Muscle layer of duodenum (tissue), 2 donors: ENCODE data around the gene VASH1.

Experiments used
- H3K27ac ChIP-seq: one replicate; pipeline ENCODE4 v1.7.0; 2013; ENCODE audit warnings: mild to moderate bottlenecking, low read length
- H3K27me3 ChIP-seq: one replicate; pipeline ENCODE4 v1.7.0; 2013; ENCODE audit warnings: low read depth, mild to moderate bottlenecking, control low read depth, low read length
- H3K36me3 ChIP-seq, 2 donors: one replicate each; pipeline ENCODE4 v1.7.0; 2013; ENCODE audit warnings: low read length in 2 of 2, control low read depth in 1 of 2, mild to moderate bottlenecking in 1 of 2; ENCODE audit not compliant: insufficient read depth in 2 of 2, control insufficient read depth in 1 of 2
- H3K4me1 ChIP-seq, 2 donors: one replicate each; pipeline ENCODE4 v1.7.0; 2013; ENCODE audit warnings: low read length in 2 of 2, mild to moderate bottlenecking in 2 of 2, control low read depth in 1 of 2, moderate library complexity in 1 of 2; ENCODE audit not compliant: insufficient read depth in 2 of 2, control insufficient read depth in 1 of 2
- H3K4me3 ChIP-seq, 2 donors: one replicate each; pipeline ENCODE4 v1.7.0; 2013; ENCODE audit warnings: low read length in 2 of 2, low read depth in 1 of 2, mild to moderate bottlenecking in 1 of 2
- H3K9me3 ChIP-seq, 2 donors: one replicate each; pipeline ENCODE4 v1.7.0; 2013; ENCODE audit warnings: low read length in 2 of 2, control low read depth in 1 of 2, mild to moderate bottlenecking in 1 of 2; ENCODE audit not compliant: control insufficient read depth in 1 of 2
- donor health status: healthy.

The VASH1 gene

GRCh38 chr14:76781648-76782051, 20.4 kb downstream of the VASH1 start:
- Histone ChIP-seq H3K27ac (no peak overlapping the region), H3K36me3 (peaks cover under 1 to 30% of the 10 kb centered on the region in 2 donors), H3K9me3 (no peaks in the 10 kb centered on the region), H3K4me1 (peaks cover 7 to 14% of the 10 kb centered on the region in 2 donors), H3K4me3 (no peak overlapping the region), H3K27me3 (no peaks in the 10 kb centered on the region)

DNA sequence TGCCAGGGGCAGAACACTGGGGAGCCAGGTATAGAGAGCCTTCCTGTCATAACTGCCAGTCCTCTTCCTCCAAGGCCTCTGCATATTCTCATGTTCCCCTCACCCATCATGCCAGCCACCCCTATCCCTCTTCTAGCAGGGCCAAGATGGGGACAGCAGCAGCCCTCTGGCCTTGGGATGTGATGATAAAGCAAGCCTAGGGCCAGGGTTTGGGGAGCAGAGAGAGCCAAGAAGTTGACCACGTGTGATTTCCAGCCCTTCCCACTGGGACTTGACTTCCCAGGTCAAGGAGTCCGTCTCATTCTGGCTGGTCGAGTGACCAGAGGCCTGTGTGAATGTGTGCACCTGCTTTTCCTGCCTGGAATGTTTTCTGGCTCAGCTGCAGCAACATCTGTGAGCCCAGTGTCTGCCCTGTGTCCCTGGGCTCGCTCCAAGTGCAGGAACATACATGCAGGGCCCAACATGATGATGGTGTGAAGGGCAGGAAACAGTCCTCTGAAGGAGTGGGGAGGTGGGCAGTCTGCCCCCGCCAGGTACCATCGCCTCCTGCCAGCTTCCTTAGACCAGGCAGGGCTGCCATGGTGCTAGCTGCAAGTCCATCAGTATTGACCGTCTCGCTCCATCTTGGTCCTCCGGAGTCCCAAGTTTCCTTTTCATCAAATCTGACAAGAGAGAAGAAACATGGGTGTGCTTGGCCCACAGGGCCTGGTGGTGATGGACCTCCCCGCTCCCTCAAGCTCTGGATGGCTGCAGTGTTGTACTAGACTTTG, 21.0 kb downstream of the VASH1 start:
- H3K27me3 ChIP-seq: no peaks in the 10 kb centered on the region
- H3K36me3 ChIP-seq: peaks cover 7 to 33% of the 10 kb centered on the region in 2 donors
- H3K4me1 ChIP-seq: peaks cover 7 to 14% of the 10 kb centered on the region in 2 donors
- H3K9me3 ChIP-seq: no peaks in the 10 kb centered on the region
- no peak overlapping the region for H3K4me3 ChIP-seq
- no peak overlapping the region for H3K27ac ChIP-seq

DNA sequence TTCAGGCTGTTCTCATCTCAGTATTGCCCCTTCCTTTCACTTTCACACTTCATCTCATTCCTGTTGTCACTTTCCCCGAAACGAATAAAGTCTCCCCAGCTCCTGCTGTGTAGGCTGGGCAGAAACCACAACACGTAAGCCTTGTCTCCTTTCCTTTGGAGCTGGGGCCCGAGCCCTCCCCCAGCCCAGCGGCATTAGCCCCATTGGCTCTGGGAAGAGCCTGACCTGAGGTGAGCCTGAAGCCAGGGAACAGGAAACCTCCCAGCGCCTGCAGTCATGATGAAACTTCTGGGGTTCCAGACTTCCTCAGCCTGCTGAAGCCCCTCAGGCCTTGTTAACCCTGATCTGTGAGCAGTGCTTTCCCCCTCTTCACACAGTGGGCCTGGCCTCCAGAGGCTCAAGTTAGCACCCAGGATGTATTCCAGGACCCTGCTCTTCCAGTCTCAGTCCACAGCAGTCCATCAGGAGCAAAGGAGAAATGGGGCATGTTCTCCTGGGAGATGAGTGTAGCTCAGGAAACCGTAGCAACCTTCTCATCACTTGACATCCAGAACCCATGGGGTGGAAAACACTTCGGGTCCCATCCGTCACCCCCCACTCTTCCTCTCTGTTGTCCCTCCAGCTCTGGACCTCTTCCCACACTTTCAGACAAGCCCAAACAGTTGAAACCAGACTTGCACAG, 21.8 kb downstream of the VASH1 start:
- Histone ChIP-seq H3K36me3 (peaks cover 14 to 40% of the 10 kb centered on the region in 2 donors), H3K27ac (no peak overlapping the region)

DNA sequence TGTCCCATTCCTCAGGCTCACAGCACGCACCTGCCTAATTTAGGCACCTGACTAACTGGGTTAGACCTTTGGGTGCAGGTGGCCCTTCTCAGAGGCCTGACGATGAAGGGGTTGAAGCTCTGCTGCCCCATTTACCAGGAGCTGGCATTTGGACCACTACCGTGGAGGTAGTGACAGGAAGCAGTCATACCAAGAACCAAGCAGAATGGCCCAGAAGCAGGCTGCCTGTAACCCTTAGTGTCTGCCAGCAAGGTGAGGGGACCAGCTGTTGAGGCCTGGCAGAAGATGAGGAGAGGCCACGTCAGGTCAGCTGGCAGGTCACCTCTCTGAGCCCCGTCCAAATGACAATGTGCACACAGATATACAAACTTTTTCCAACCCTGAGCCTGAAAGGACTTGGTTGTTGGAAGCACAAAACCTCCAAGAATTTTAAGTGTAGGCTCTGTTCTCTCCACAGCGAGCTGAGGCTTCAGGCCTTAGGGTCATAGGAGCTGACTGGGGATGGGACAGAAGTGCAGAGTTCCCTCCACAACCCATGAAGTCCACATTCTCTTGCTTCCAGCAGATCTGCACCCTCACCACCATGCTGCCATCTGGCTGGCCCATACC, 23.1 kb downstream of the VASH1 start:
- peaks cover 27 to 48% of the 10 kb centered on the region in 2 donors for H3K36me3 ChIP-seq
- no peak overlapping the region for H3K27ac ChIP-seq
- H3K4me1 ChIP-seq: peaks cover 7 to 14% of the 10 kb centered on the region in 2 donors
- no peaks in the 10 kb centered on the region for H3K9me3 ChIP-seq
- no peaks in the 10 kb centered on the region for H3K27me3 ChIP-seq
- no peak overlapping the region for H3K4me3 ChIP-seq

More for the DNA sequence above, 21.8 kb downstream of the VASH1 start:
- no peak overlapping the region for H3K4me3 ChIP-seq
- H3K4me1 ChIP-seq: peaks cover 7 to 14% of the 10 kb centered on the region in 2 donors
- H3K27me3 ChIP-seq: no peaks in the 10 kb centered on the region
- H3K9me3 ChIP-seq: no peaks in the 10 kb centered on the region

DNA sequence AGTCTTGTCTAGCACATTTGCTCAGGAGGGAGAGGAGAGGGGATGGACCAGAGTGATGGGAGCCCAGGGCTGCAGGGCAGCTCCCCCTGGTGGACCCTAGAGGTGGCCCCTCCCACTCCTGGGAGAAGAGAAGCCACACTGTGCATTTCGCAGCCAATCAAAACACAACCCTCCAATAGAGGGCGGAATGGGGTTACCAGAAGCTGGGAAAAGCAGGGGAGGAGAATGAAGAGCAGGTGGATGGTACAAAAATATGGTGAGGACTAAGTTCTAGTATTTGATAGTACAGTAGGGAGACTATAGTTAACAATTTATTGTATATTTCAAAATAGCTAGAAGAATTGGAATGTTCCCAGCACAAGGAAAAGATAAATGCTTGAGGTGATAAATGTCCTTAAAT, 23.6 kb downstream of the VASH1 start:
- H3K9me3 ChIP-seq: no peaks in the 10 kb centered on the region
- no peak overlapping the region for H3K27ac ChIP-seq
- H3K4me3 ChIP-seq: no peak overlapping the region
- H3K36me3 ChIP-seq: peaks cover 27 to 46% of the 10 kb centered on the region in 2 donors
- no peaks in the 10 kb centered on the region for H3K27me3 ChIP-seq
- H3K4me1 ChIP-seq: peaks cover 7 to 14% of the 10 kb centered on the region in 2 donors

DNA sequence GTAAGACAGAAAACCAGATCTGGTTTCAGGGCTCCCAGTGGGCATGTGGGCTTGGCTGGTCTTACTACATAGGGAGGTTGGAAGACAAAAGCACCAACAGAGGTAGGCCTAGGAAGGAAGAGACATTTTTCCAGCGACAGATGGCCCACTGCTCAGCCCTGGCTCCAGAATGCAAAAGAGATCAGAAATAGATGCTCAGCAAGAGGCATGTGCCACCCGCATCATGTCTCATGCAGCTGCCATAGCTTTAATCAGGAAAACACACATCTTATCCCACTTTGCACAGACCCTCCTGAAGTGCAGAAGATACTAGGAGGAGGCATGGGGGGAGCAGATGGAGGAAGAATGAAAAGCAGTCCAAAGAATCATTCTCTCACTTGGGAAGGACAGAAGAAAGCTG, 25.3 kb downstream of the VASH1 start:
- Histone ChIP-seq H3K9me3 (no peaks in the 10 kb centered on the region), H3K36me3 (peaks cover 42 to 55% of the 10 kb centered on the region in 2 donors), H3K27me3 (no peaks in the 10 kb centered on the region), H3K4me3 (no peak overlapping the region), H3K27ac (no peak overlapping the region), H3K4me1 (peaks cover 7 to 14% of the 10 kb centered on the region in 2 donors)

- H3K36me3 ChIP-seq: peaks cover 41 to 43% of the 10 kb centered on the region in 2 donors
- no peak overlapping the region for H3K4me3 ChIP-seq
- no peaks in the 10 kb centered on the region for H3K9me3 ChIP-seq
- H3K27ac ChIP-seq: no peak overlapping the region
- no peaks in the 10 kb centered on the region for H3K4me1 ChIP-seq
- no peaks in the 10 kb centered on the region for H3K27me3 ChIP-seq
These were observed 31.2 kb downstream of the VASH1 start for GRCh38 chr14:76792422-76792821.

GRCh38 chr14:76793324-76793723, 32.1 kb downstream of the VASH1 start:
- Histone ChIP-seq H3K27me3 (no peaks in the 10 kb centered on the region), H3K4me3 (no peak overlapping the region), H3K4me1 (no peaks in the 10 kb centered on the region), H3K36me3 (peaks cover 33 to 41% of the 10 kb centered on the region in 2 donors), H3K9me3 (no peaks in the 10 kb centered on the region), H3K27ac (no peak overlapping the region)

DNA sequence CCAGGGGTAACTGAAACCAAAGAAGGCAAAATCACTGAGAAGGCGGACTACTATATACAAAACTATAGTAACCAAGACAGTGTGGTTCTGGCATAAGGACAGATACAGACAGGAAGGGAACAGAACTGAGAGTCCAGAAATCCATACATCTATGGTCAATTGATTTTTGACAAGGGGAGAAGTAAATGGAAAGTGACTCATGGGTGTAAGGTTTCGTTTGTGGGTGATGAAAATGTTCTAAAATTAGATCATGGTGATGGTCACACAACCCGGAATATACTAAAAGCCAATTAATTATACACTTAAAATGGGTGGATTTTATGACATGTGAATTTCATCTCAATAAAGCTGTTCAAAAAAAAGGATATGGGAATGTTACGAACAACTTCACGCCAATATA, 32.7 kb downstream of the VASH1 start:
- Histone ChIP-seq H3K9me3 (no peaks in the 10 kb centered on the region), H3K27me3 (no peaks in the 10 kb centered on the region), H3K4me3 (no peak overlapping the region), H3K4me1 (no peaks in the 10 kb centered on the region), H3K27ac (no peak overlapping the region), H3K36me3 (peaks cover 29 to 41% of the 10 kb centered on the region in 2 donors)

DNA sequence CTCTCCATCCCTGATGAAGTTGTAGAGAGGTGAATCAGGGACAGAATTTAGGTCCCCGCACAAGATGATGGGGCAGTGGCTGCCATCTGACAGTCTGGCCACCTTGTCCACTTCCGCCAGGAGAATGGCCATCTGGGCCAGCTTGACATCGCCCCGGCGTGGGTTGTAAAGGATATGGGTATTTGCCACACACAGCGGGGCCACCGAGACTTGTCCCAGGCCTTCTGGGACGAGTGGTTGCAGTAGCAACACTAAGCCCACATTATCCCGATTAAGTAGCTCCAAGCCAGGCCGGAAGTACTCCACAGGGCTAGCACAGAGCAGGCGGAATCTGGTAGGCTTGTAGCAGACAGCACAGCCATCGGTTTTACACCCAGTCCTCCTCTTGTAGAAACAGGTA, 45.2 kb downstream of the VASH1 start:
- Histone ChIP-seq H3K9me3 (no peaks in the 10 kb centered on the region), H3K36me3 (peaks cover 41 to 52% of the 10 kb centered on the region in 2 donors), H3K4me3 (no peak overlapping the region), H3K27me3 (no peaks in the 10 kb centered on the region), H3K27ac (no peak overlapping the region), H3K4me1 (peaks cover under 1 to 6% of the 10 kb centered on the region in 2 donors)

- no peak overlapping the region for H3K4me3 ChIP-seq
- H3K36me3 ChIP-seq: peaks cover 37 to 39% of the 10 kb centered on the region in 2 donors
- no peaks in the 10 kb centered on the region for H3K9me3 ChIP-seq
- H3K27me3 ChIP-seq: no peaks in the 10 kb centered on the region
- no peak overlapping the region for H3K27ac ChIP-seq
- peaks cover 5 to 6% of the 10 kb centered on the region in 2 donors for H3K4me1 ChIP-seq
These were observed 46.7 kb downstream of the VASH1 start for GRCh38 chr14:76808011-76808410.
